ENCODE measurements around the gene POU6F1. TPM values are rescaled to one million over a fixed set of nuclear protein-coding genes. Genes with fewer than 3 reads are reported as not detected.
A peak's percentile ranks its signal among the peaks of the same experiment; 100 is the strongest.
"Not testable (repeated sequence)": the region's sequence is repeated elsewhere in the genome, so short reads cannot be mapped to it uniquely, and the experiment has no call there.

Gene POU6F1
- total RNA-seq (0.42 TPM), polyA plus RNA-seq (7.9 TPM)
- long read RNA-seq, donor 1, result 0 reads
- long read RNA-seq, donor 2, result 0 reads
- long read RNA-seq, donor 3, result 0 reads
- long read RNA-seq, donor 4, result 0 reads
- long read RNA-seq, donor 5, partial matches to known transcripts, result 160 of 319 reads
- long read RNA-seq, donor 5, other reads (novel, unspliced or antisense), result 159 of 319 reads
- long read RNA-seq, donor 6, partial matches to known transcripts, result 0 of 1 reads
- long read RNA-seq, donor 6, other reads (novel, unspliced or antisense), result 0 of 1 reads
- long read RNA-seq, donor 7, partial matches to known transcripts, result 0 of 1 reads
- long read RNA-seq, donor 7, other reads (novel, unspliced or antisense), result 0 of 1 reads
- long read RNA-seq, donor 8, result 0 reads
- long read RNA-seq, donor 9, result 0 reads
- long read RNA-seq, donor 10, result 0 reads

- under 1% methylated on average over 35 of the region's 35 CpGs for WGBS
- peak; percentile 27 to 80 (median 42) for DNase-seq (ENCODE audit: low read depth in 6 of 9, low spot score in 9 of 9)
Observed at GRCh38 chr12:51217968-51218606, at the start of gene POU6F1. POU6F1 (minus strand) TSS chr12:51218062; CDS start chr12:51206836, 11,226 bp downstream.

GRCh38 chr12:51265024-51265423 is 47.2 kb upstream of the POU6F1 start:
- Histone ChIP-seq H3K9me3 (ENCODE audit: control insufficient read depth in 2 of 2, insufficient read depth in 1 of 2, low read length in 1 of 2) (no peaks in the 10 kb centered on the region), H3K27ac (ENCODE audit: low read depth in 1 of 2, low read length in 1 of 2) (no peak overlapping the region), H3K4me1 (ENCODE audit: control insufficient read depth in 2 of 2, insufficient read depth in 2 of 2, low read length in 2 of 2) (peaks cover 0 to 7% of the 10 kb centered on the region in 2 donors), H3K27me3 (ENCODE audit: control insufficient read depth in 2 of 2, insufficient read depth in 1 of 2, low read length in 1 of 2) (peaks cover 0 to 5% of the 10 kb centered on the region in 2 donors), H3K36me3 (ENCODE audit: control insufficient read depth in 2 of 2, insufficient read depth in 2 of 2, low read length in 1 of 2) (no peaks in the 10 kb centered on the region), H3K4me3 (ENCODE audit: low read length in 2 of 2) (no peak overlapping the region)
- DNase-seq (ENCODE audit: low read depth in 6 of 9, low spot score in 9 of 9), result no peak

More at GRCh38 chr12:51217968-51218606, at the start of gene POU6F1:
- Histone ChIP-seq H3K4me1 (ENCODE audit: control insufficient read depth in 2 of 2, insufficient read depth in 2 of 2, low read length in 2 of 2) (peaks cover 9% of the 10 kb centered on the region in 2 donors), H3K27ac (ENCODE audit: low read depth in 1 of 2, low read length in 1 of 2) (peak within 1 kb of the TSS in 1 of 2 donors; percentile 87), H3K4me3 (ENCODE audit: low read length in 2 of 2) (peak within 1 kb of the TSS; percentile 82 to 88), H3K36me3 (ENCODE audit: control insufficient read depth in 2 of 2, insufficient read depth in 2 of 2, low read length in 1 of 2) (no peaks in the 10 kb centered on the region), H3K9me3 (ENCODE audit: control insufficient read depth in 2 of 2, insufficient read depth in 1 of 2, low read length in 1 of 2) (no peaks in the 10 kb centered on the region), H3K27me3 (ENCODE audit: control insufficient read depth in 2 of 2, insufficient read depth in 1 of 2, low read length in 1 of 2) (peaks cover 3 to 30% of the 10 kb centered on the region in 2 donors)

GRCh38 chr12:51264297-51264696 is 46.4 kb upstream of the POU6F1 start:
- Histone ChIP-seq H3K27me3 (ENCODE audit: control insufficient read depth in 2 of 2, insufficient read depth in 1 of 2, low read length in 1 of 2) (peaks cover 0 to 1% of the 10 kb centered on the region in 2 donors), H3K9me3 (ENCODE audit: control insufficient read depth in 2 of 2, insufficient read depth in 1 of 2, low read length in 1 of 2) (no peaks in the 10 kb centered on the region), H3K4me1 (ENCODE audit: control insufficient read depth in 2 of 2, insufficient read depth in 2 of 2, low read length in 2 of 2) (peaks cover 0 to 4% of the 10 kb centered on the region in 2 donors), H3K36me3 (ENCODE audit: control insufficient read depth in 2 of 2, insufficient read depth in 2 of 2, low read length in 1 of 2) (no peaks in the 10 kb centered on the region), H3K4me3 (ENCODE audit: low read length in 2 of 2) (no peak overlapping the region), H3K27ac (ENCODE audit: low read depth in 1 of 2, low read length in 1 of 2) (no peak overlapping the region)
- 94% methylated on average over 5 of the region's 5 CpGs for WGBS
- DNase-seq (ENCODE audit: low read depth in 6 of 9, low spot score in 9 of 9), result no peak

GRCh38 chr12:51263341-51263740 is 45.5 kb upstream of the POU6F1 start:
- WGBS, result 99% methylated on average over 3 of the region's 3 CpGs
- Histone ChIP-seq H3K4me3 (ENCODE audit: low read length in 2 of 2) (no peak overlapping the region), H3K27me3 (ENCODE audit: control insufficient read depth in 2 of 2, insufficient read depth in 1 of 2, low read length in 1 of 2) (no peaks in the 10 kb centered on the region), H3K9me3 (ENCODE audit: control insufficient read depth in 2 of 2, insufficient read depth in 1 of 2, low read length in 1 of 2) (no peaks in the 10 kb centered on the region), H3K4me1 (ENCODE audit: control insufficient read depth in 2 of 2, insufficient read depth in 2 of 2, low read length in 2 of 2) (no peaks in the 10 kb centered on the region), H3K27ac (ENCODE audit: low read depth in 1 of 2, low read length in 1 of 2) (no peak overlapping the region), H3K36me3 (ENCODE audit: control insufficient read depth in 2 of 2, insufficient read depth in 2 of 2, low read length in 1 of 2) (no peaks in the 10 kb centered on the region)
- DNase-seq (ENCODE audit: low read depth in 6 of 9, low spot score in 9 of 9), result no peak

- Histone ChIP-seq H3K4me1 (ENCODE audit: control insufficient read depth in 2 of 2, insufficient read depth in 2 of 2, low read length in 2 of 2) (no peaks in the 10 kb centered on the region), H3K27ac (ENCODE audit: low read depth in 1 of 2, low read length in 1 of 2) (no peak overlapping the region)
- peak in 1 of 9 donors; percentile 56 for DNase-seq (ENCODE audit: low read depth in 6 of 9, low spot score in 9 of 9)
Observed at GRCh38 chr12:51262758-51263177, 44.9 kb upstream of the POU6F1 start.

GRCh38 chr12:51259600-51259999 is 41.7 kb upstream of the POU6F1 start:
- not testable (repeated sequence) for H3K36me3 ChIP-seq (ENCODE audit: control insufficient read depth in 2 of 2, insufficient read depth in 2 of 2, low read length in 1 of 2); H3K9me3 ChIP-seq (ENCODE audit: control insufficient read depth in 2 of 2, insufficient read depth in 1 of 2, low read length in 1 of 2); H3K4me3 ChIP-seq (ENCODE audit: low read length in 2 of 2); H3K27me3 ChIP-seq (ENCODE audit: control insufficient read depth in 2 of 2, insufficient read depth in 1 of 2, low read length in 1 of 2); H3K27ac ChIP-seq (ENCODE audit: low read depth in 1 of 2, low read length in 1 of 2); H3K4me1 ChIP-seq (ENCODE audit: control insufficient read depth in 2 of 2, insufficient read depth in 2 of 2, low read length in 2 of 2); DNase-seq (ENCODE audit: low read depth in 6 of 9, low spot score in 9 of 9)
- WGBS, result 98% methylated on average over 1 of the region's 1 CpG

More at GRCh38 chr12:51262758-51263177, 44.9 kb upstream of the POU6F1 start:
- Histone ChIP-seq H3K9me3 (ENCODE audit: control insufficient read depth in 2 of 2, insufficient read depth in 1 of 2, low read length in 1 of 2) (no peaks in the 10 kb centered on the region), H3K4me3 (ENCODE audit: low read length in 2 of 2) (no peak overlapping the region), H3K27me3 (ENCODE audit: control insufficient read depth in 2 of 2, insufficient read depth in 1 of 2, low read length in 1 of 2) (no peaks in the 10 kb centered on the region), H3K36me3 (ENCODE audit: control insufficient read depth in 2 of 2, insufficient read depth in 2 of 2, low read length in 1 of 2) (no peaks in the 10 kb centered on the region)
- 76% methylated on average over 7 of the region's 7 CpGs for WGBS

- DNase-seq (ENCODE audit: low read depth in 6 of 9, low spot score in 9 of 9), result no peak
- WGBS, result 71% methylated on average over 4 of the region's 4 CpGs
Observed at GRCh38 chr12:51254536-51254935, 36.7 kb upstream of the POU6F1 start.

GRCh38 chr12:51253276-51253675 is 35.4 kb upstream of the POU6F1 start:
- H3K36me3 ChIP-seq (ENCODE audit: control insufficient read depth in 2 of 2, insufficient read depth in 2 of 2, low read length in 1 of 2), result peaks cover 0 to under 1% of the 10 kb centered on the region in 2 donors
- no peak overlapping the region for H3K27ac ChIP-seq (ENCODE audit: low read depth in 1 of 2, low read length in 1 of 2)
- DNase-seq (ENCODE audit: low read depth in 6 of 9, low spot score in 9 of 9), result no peak
- H3K4me3 ChIP-seq (ENCODE audit: low read length in 2 of 2), result no peak overlapping the region
- peaks cover 0 to 4% of the 10 kb centered on the region in 2 donors for H3K9me3 ChIP-seq (ENCODE audit: control insufficient read depth in 2 of 2, insufficient read depth in 1 of 2, low read length in 1 of 2)
- no peaks in the 10 kb centered on the region for H3K27me3 ChIP-seq (ENCODE audit: control insufficient read depth in 2 of 2, insufficient read depth in 1 of 2, low read length in 1 of 2)
- H3K4me1 ChIP-seq (ENCODE audit: control insufficient read depth in 2 of 2, insufficient read depth in 2 of 2, low read length in 2 of 2), result no peaks in the 10 kb centered on the region
- WGBS, result 100% methylated on average over 1 of the region's 1 CpG

More at GRCh38 chr12:51254536-51254935, 36.7 kb upstream of the POU6F1 start:
- H3K4me3 ChIP-seq (ENCODE audit: low read length in 2 of 2), result no peak overlapping the region
- no peaks in the 10 kb centered on the region for H3K27me3 ChIP-seq (ENCODE audit: control insufficient read depth in 2 of 2, insufficient read depth in 1 of 2, low read length in 1 of 2)
- H3K36me3 ChIP-seq (ENCODE audit: control insufficient read depth in 2 of 2, insufficient read depth in 2 of 2, low read length in 1 of 2), result no peaks in the 10 kb centered on the region
- H3K27ac ChIP-seq (ENCODE audit: low read depth in 1 of 2, low read length in 1 of 2), result no peak overlapping the region
- H3K9me3 ChIP-seq (ENCODE audit: control insufficient read depth in 2 of 2, insufficient read depth in 1 of 2, low read length in 1 of 2), result no peaks in the 10 kb centered on the region
- H3K4me1 ChIP-seq (ENCODE audit: control insufficient read depth in 2 of 2, insufficient read depth in 2 of 2, low read length in 2 of 2), result no peaks in the 10 kb centered on the region

All from thymus (tissue), 14 donors.